ENCODE measurements around the gene PLXNA2.
A peak's percentile ranks its signal among the peaks of the same experiment; 100 is the strongest.

The PLXNA2 gene

GRCh38 chr1:208164609-208165008 lies 79.6 kb downstream of the PLXNA2 start:
- no peak for DNase-seq (ENCODE audit: low read depth)

- no peak for DNase-seq (ENCODE audit: low read depth)
These were observed 80.6 kb downstream of the PLXNA2 start for GRCh38 chr1:208163539-208163938.

GRCh38 chr1:208162903-208163302 lies 81.3 kb downstream of the PLXNA2 start:
- no peak for DNase-seq (ENCODE audit: low read depth)

GRCh38 chr1:208161656-208162375 lies 82.4 kb downstream of the PLXNA2 start:
- no peak for DNase-seq (ENCODE audit: low read depth)

GRCh38 chr1:208161005-208161404 lies 83.2 kb downstream of the PLXNA2 start:
- DNase-seq (ENCODE audit: low read depth) = no peak

GRCh38 chr1:208160259-208160819 lies 83.8 kb downstream of the PLXNA2 start:
- DNase-seq (ENCODE audit: low read depth) = no peak

- DNase-seq (ENCODE audit: low read depth) = peak; percentile 78
These were observed 84.5 kb downstream of the PLXNA2 start for GRCh38 chr1:208159555-208160258.

- DNase-seq (ENCODE audit: low read depth) = no peak
These were observed 85.3 kb downstream of the PLXNA2 start for GRCh38 chr1:208158640-208159554.

- no peak for DNase-seq (ENCODE audit: low read depth)
These were observed 86.4 kb downstream of the PLXNA2 start for GRCh38 chr1:208157769-208158168.

- DNase-seq (ENCODE audit: low read depth) = no peak
These were observed 87.4 kb downstream of the PLXNA2 start for GRCh38 chr1:208156741-208157140.

- no peak for DNase-seq (ENCODE audit: low read depth)
These were observed 87.9 kb downstream of the PLXNA2 start for GRCh38 chr1:208156310-208156709.

GRCh38 chr1:208154679-208155642 lies 89.2 kb downstream of the PLXNA2 start:
- DNase-seq (ENCODE audit: low read depth) = no peak

GRCh38 chr1:208154040-208154439 lies 90.1 kb downstream of the PLXNA2 start:
- no peak for DNase-seq (ENCODE audit: low read depth)

- DNase-seq (ENCODE audit: low read depth) = no peak
These were observed 90.8 kb downstream of the PLXNA2 start for GRCh38 chr1:208153386-208153785.

GRCh38 chr1:208151728-208152598 lies 92.2 kb downstream of the PLXNA2 start:
- no peak for DNase-seq (ENCODE audit: low read depth)

GRCh38 chr1:208150833-208151458 lies 93.2 kb downstream of the PLXNA2 start:
- no peak for DNase-seq (ENCODE audit: low read depth)

GRCh38 chr1:208149776-208150514 lies 94.2 kb downstream of the PLXNA2 start:
- no peak for DNase-seq (ENCODE audit: low read depth)

- DNase-seq (ENCODE audit: low read depth) = no peak
These were observed 95.0 kb downstream of the PLXNA2 start for GRCh38 chr1:208149213-208149612.

GRCh38 chr1:208148380-208148779 lies 95.8 kb downstream of the PLXNA2 start:
- no peak for DNase-seq (ENCODE audit: low read depth)

Measured in stromal cell of bone marrow (primary cell).